Tibial nerve (tissue), 4 donors: ENCODE measurements around the gene PRR16.

Experiments
- EP300 ChIP-seq, 2 donors: sonication (generic); formaldehyde crosslinking; IDR thresholded peaks; one replicate each; pipeline ENCODE4 v1.6.1; 2017; ENCODE audit warnings: antibody characterized with exemption in 2 of 2, mild to moderate bottlenecking in 1 of 2
- POLR2A ChIP-seq, 2 donors: fragments of 450-650 bp; IDR thresholded peaks; one replicate each; pipeline ENCODE4 v1.6.1; 2017; ENCODE audit warnings: antibody characterized with exemption in 2 of 2, mild to moderate bottlenecking in 2 of 2, moderate library complexity in 2 of 2
- TF ChIP-seq, protein P1 (sequence below), 5 experiments: fragments of 200-600 bp in 3 of 5; fragments of 450-650 bp in 2 of 5; sonication (generic) in 3 of 5; IDR thresholded peaks; one replicate each; pipeline ENCODE4 v1.5.1; 2016 to 2019; ENCODE audit warnings: antibody characterized with exemption in 5 of 5, mild to moderate bottlenecking in 3 of 5, moderate library complexity in 2 of 5

DNA sequence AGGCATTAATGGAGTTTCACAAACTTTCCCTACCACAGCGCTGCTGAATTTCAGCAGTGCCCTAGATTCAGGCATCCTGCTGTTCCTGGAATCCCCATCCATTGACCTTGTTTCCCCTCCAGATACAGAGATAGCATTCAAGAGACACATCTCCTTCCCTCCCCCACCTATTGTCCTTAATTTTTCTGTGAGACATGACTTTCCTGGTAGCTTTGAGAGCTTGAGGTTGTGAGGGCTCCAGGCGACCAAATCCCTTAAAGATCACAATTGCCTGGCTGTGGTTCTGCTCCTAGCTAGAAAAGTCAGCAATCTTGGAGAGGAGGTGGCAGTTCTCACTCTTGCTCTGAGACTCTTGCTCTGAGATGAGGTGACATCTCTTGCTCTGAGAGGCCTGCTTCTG is 48.0 kb downstream of the PRR16 start:
- TF ChIP-seq, protein P1, sequence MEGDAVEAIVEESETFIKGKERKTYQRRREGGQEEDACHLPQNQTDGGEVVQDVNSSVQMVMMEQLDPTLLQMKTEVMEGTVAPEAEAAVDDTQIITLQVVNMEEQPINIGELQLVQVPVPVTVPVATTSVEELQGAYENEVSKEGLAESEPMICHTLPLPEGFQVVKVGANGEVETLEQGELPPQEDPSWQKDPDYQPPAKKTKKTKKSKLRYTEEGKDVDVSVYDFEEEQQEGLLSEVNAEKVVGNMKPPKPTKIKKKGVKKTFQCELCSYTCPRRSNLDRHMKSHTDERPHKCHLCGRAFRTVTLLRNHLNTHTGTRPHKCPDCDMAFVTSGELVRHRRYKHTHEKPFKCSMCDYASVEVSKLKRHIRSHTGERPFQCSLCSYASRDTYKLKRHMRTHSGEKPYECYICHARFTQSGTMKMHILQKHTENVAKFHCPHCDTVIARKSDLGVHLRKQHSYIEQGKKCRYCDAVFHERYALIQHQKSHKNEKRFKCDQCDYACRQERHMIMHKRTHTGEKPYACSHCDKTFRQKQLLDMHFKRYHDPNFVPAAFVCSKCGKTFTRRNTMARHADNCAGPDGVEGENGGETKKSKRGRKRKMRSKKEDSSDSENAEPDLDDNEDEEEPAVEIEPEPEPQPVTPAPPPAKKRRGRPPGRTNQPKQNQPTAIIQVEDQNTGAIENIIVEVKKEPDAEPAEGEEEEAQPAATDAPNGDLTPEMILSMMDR (IDR thresholded peaks at IDR 0.05), result no peak
- no peak for TF ChIP-seq POLR2A (IDR thresholded peaks at IDR 0.05)
- TF ChIP-seq EP300 (IDR thresholded peaks at IDR 0.05), result no peak
